Fibroblast of lung (primary cell): ENCODE data around the gene SRRM5. TPM values are rescaled to one million over a fixed set of nuclear protein-coding genes. Genes with fewer than 3 reads are reported as not detected.

Experiments used
- DNase-seq, 2 donors: peaks; one replicate each; pipeline versions ENCODE4 v3.0.0 to v3.0.0-alpha.2; 2010; ENCODE audit warnings: low read depth in 2 of 2
- H2AFZ ChIP-seq: 2 replicates; pipeline ENCODE4 v1.5.1; 2012; ENCODE audit warnings: low read length, control low read depth, inconsistent platforms
- H3K27ac ChIP-seq: 2 replicates; pipeline ENCODE4 v1.5.1; 2011; ENCODE audit warnings: low read length, control low read depth; ENCODE audit not compliant: insufficient read depth
- H3K27me3 ChIP-seq: 2 replicates; pipeline ENCODE4 v1.5.1; 2011; ENCODE audit warnings: mild to moderate bottlenecking, low read length; ENCODE audit not compliant: control insufficient read depth, insufficient read depth
- H3K36me3 ChIP-seq: 2 replicates; pipeline ENCODE4 v1.5.1; 2011; ENCODE audit warnings: low read length; ENCODE audit not compliant: control insufficient read depth, insufficient read depth
- H3K4me1 ChIP-seq: 2 replicates; pipeline ENCODE4 v1.5.1; 2011; ENCODE audit warnings: low read length; ENCODE audit not compliant: control insufficient read depth, insufficient read depth; ENCODE audit errors: extremely low read depth
- H3K4me2 ChIP-seq: 2 replicates; pipeline ENCODE4 v1.5.1; 2011; ENCODE audit warnings: low read length, control low read depth; ENCODE audit not compliant: insufficient read depth; ENCODE audit errors: extremely low read depth
- H3K4me3 ChIP-seq, 4 experiments: fragments of 200-600 bp in 1 of 4; sonication (generic) in 1 of 4; replicated peaks in 1 of 4; 2 replicates each; pipeline ENCODE4 v1.5.1; 2011 to 2016; ENCODE audit warnings: low read length in 4 of 4, low read depth in 3 of 4, mild to moderate bottlenecking in 3 of 4, control low read depth in 2 of 4, inconsistent platforms in 1 of 4, mixed read lengths in 1 of 4; ENCODE audit not compliant: insufficient read depth in 1 of 4; ENCODE audit errors: control extremely low read depth in 1 of 4
- H3K79me2 ChIP-seq: 2 replicates; pipeline ENCODE4 v1.5.1; 2012; ENCODE audit warnings: mild to moderate bottlenecking, low read length, inconsistent platforms; ENCODE audit not compliant: control insufficient read depth, insufficient read depth
- H3K9ac ChIP-seq: 2 replicates; pipeline ENCODE4 v1.5.1; 2011; ENCODE audit warnings: mild to moderate bottlenecking, low read length, control low read depth; ENCODE audit not compliant: insufficient read depth
- H3K9me3 ChIP-seq: 2 replicates; pipeline ENCODE4 v1.5.1; 2012; ENCODE audit warnings: low read depth, low read length; ENCODE audit not compliant: control insufficient read depth, insufficient read depth
- H4K20me1 ChIP-seq: 2 replicates; pipeline ENCODE4 v1.5.1; 2011; ENCODE audit warnings: low read length; ENCODE audit not compliant: control insufficient read depth, insufficient read depth; ENCODE audit errors: extremely low read depth
- EZH2 ChIP-seq: IDR thresholded peaks from 2 replicates; pipeline ENCODE4 v1.5.1; 2012; ENCODE audit warnings: low read length, control low read depth, mild to moderate bottlenecking; ENCODE audit errors: missing control alignments
- polyA plus RNA-seq, 2 donors: library from polyadenylated mRNA; depleted of rRNA in 1 of 2; stranded (reverse) in 1 of 2; unstranded in 1 of 2; fragments of >200 nt; gene quantifications; 2 replicates each; pipeline ENCODE4 v1.2.1, GENCODE V29; 2011 to 2012; ENCODE audit warnings: missing spikeins in 1 of 2
- total RNA-seq: library from RNA; depleted of rRNA; stranded (reverse); fragments of >200 nt; gene quantifications from 2 replicates; pipeline ENCODE4 v1.2.1, GENCODE V29; 2014
- TF ChIP-seq, protein P1 (sequence below), 2 donors: IDR thresholded peaks in 1 of 2; conservative IDR thresholded peaks in 1 of 2; 1 replicate in 1 of 2; 2 replicates in 1 of 2; pipeline ENCODE4 v1.5.1; 2011 to 2012; ENCODE audit warnings: low read length in 2 of 2, control low read depth in 1 of 2, inconsistent platforms in 1 of 2, low read depth in 1 of 2, mild to moderate bottlenecking in 1 of 2

Gene SRRM5
- total and polyA plus RNA-seq, 2 donors (not counting 1 experiment from before 2014, with no cell fraction given) = under 0.01 to 0.06 TPM

DNA sequence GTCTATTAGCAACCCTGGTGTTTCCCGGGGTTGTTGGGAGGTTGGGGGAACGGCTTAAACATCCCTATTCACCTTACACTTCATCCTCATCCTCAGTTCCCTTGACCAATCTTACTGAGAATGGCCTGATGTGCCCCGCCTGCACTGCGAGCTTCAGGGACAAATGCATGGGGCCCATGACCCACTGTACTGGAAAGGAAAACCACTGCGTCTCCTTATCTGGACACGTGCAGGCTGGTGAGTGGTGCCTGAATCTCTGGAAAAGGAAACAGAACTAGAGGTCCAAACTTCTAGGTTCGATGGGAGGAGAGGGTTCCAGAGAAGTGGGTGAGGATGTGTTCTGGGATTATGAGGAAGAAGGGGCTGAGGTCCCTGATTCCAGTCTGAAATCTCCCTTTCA, 30.4 kb upstream of the SRRM5 start:
- H2AFZ ChIP-seq = no peak overlapping the region
- H3K4me2 ChIP-seq = peak overlapping the region; percentile 15
- H3K27me3 ChIP-seq = no peaks in the 10 kb centered on the region
- peak overlapping the region in 1 of 4 experiments; percentile 66 for H3K4me3 ChIP-seq
- H3K27ac ChIP-seq = no peak overlapping the region
- H3K4me1 ChIP-seq = no peaks in the 10 kb centered on the region
- TF ChIP-seq, protein P1, sequence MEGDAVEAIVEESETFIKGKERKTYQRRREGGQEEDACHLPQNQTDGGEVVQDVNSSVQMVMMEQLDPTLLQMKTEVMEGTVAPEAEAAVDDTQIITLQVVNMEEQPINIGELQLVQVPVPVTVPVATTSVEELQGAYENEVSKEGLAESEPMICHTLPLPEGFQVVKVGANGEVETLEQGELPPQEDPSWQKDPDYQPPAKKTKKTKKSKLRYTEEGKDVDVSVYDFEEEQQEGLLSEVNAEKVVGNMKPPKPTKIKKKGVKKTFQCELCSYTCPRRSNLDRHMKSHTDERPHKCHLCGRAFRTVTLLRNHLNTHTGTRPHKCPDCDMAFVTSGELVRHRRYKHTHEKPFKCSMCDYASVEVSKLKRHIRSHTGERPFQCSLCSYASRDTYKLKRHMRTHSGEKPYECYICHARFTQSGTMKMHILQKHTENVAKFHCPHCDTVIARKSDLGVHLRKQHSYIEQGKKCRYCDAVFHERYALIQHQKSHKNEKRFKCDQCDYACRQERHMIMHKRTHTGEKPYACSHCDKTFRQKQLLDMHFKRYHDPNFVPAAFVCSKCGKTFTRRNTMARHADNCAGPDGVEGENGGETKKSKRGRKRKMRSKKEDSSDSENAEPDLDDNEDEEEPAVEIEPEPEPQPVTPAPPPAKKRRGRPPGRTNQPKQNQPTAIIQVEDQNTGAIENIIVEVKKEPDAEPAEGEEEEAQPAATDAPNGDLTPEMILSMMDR (conservative IDR thresholded peaks at IDR 0.05 in 1 of 2, IDR thresholded peaks at IDR 0.05 in 1 of 2; ENCODE audit: low read depth in 1 of 2, low read length in 2 of 2) = no peak
- no peak for TF ChIP-seq EZH2
- no peaks in the 10 kb centered on the region for H3K79me2 ChIP-seq
- no peaks in the 10 kb centered on the region for H3K9me3 ChIP-seq
- H3K9ac ChIP-seq = no peak overlapping the region
- no peak for DNase-seq
- H4K20me1 ChIP-seq = no peaks in the 10 kb centered on the region
- no peaks in the 10 kb centered on the region for H3K36me3 ChIP-seq

DNA sequence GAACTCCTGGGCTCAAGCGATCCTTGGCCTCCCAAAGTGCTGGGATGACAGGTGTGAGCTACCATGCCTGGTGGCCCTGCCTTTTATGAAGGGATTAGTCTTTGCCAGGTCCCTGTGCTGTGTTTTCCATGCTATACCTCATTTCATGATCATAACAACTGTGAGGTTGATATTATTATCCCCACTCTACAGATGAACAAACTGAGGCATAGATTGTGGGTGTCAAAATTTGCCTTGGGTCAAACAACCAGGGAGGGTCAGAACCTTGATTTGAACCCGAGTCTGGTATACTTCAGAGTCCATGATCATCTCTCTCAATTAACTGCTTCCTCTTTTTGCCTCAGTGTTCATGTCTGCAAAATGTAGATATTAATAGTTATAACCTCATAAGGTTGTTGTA, 29.4 kb upstream of the SRRM5 start:
- Histone ChIP-seq H2AFZ (no peak overlapping the region), H3K36me3 (no peaks in the 10 kb centered on the region)

GRCh38 chr19:43584484-43584883, 27.4 kb upstream of the SRRM5 start:
- H3K27ac ChIP-seq = no peak overlapping the region
- TF ChIP-seq EZH2 = no peak
- TF ChIP-seq, protein P1 (conservative IDR thresholded peaks at IDR 0.05 in 1 of 2, IDR thresholded peaks at IDR 0.05 in 1 of 2; ENCODE audit: low read depth in 1 of 2, low read length in 2 of 2) = no peak
- no peak overlapping the region for H3K9ac ChIP-seq
- H3K79me2 ChIP-seq = no peaks in the 10 kb centered on the region
- H3K4me2 ChIP-seq = no peak overlapping the region
- no peaks in the 10 kb centered on the region for H4K20me1 ChIP-seq
- no peaks in the 10 kb centered on the region for H3K27me3 ChIP-seq
- H3K36me3 ChIP-seq = no peaks in the 10 kb centered on the region
- no peaks in the 10 kb centered on the region for H3K9me3 ChIP-seq
- H3K4me1 ChIP-seq = no peaks in the 10 kb centered on the region
- no peak overlapping the region for H3K4me3 ChIP-seq
- no peak overlapping the region for H2AFZ ChIP-seq
- no peak for DNase-seq

More for the DNA sequence above, 29.4 kb upstream of the SRRM5 start:
- Histone ChIP-seq H3K27me3 (no peaks in the 10 kb centered on the region), H3K4me1 (no peaks in the 10 kb centered on the region), H3K4me3 (no peak overlapping the region), H4K20me1 (no peaks in the 10 kb centered on the region), H3K9ac (no peak overlapping the region), H3K27ac (no peak overlapping the region), H3K79me2 (no peaks in the 10 kb centered on the region), H3K4me2 (no peak overlapping the region), H3K9me3 (no peaks in the 10 kb centered on the region)
- no peak for TF ChIP-seq EZH2
- TF ChIP-seq, protein P1 (conservative IDR thresholded peaks at IDR 0.05 in 1 of 2, IDR thresholded peaks at IDR 0.05 in 1 of 2; ENCODE audit: low read depth in 1 of 2, low read length in 2 of 2) = no peak
- no peak for DNase-seq
